ENCODE measurements around the gene TEPSIN.

Gene TEPSIN

DNA sequence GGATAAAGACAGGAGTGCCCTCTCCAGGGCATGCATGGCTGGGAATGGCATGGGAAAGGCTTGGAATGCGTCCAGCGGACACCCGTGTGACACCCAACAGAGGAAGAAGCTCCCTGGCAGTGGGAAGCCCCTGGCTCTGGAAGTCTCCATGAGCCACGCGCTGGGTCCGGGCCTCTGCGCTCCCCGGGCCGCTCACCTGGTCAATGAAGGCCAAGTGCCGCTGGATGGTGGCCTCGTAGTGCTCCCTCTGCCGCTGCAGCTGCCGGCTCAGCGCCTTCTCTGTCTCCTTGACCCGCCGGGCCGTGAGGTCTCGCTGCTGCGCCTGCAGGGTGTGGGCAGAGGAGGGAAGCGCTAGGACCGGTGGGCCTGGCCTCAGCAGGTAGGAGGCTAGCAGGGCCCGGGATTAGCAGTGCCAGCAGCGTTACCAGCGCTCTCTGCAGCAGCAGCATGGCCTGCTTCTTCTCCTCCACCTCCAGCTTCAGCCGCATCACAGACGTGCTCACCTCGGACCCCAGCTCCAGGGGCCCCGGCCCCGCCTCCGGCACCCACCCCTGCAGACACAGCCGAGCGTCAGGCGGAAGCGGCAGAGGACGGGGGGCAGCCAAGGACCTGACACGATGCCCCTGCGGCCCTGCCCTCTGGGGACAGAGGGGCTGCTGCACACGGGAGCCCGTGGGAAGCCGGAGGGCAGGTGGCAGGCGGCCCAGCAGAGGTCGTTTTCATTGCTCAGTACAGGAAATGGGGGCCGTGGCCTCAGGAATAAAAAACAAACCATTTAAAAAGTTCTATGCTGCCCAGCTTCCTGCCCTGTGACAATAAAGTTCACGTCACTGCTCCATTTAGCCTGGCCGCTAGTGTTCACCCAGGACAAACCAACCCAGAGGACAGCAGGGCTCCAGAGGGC, 42.1 kb downstream of the TEPSIN start:
- no peak for DNase-seq

DNA sequence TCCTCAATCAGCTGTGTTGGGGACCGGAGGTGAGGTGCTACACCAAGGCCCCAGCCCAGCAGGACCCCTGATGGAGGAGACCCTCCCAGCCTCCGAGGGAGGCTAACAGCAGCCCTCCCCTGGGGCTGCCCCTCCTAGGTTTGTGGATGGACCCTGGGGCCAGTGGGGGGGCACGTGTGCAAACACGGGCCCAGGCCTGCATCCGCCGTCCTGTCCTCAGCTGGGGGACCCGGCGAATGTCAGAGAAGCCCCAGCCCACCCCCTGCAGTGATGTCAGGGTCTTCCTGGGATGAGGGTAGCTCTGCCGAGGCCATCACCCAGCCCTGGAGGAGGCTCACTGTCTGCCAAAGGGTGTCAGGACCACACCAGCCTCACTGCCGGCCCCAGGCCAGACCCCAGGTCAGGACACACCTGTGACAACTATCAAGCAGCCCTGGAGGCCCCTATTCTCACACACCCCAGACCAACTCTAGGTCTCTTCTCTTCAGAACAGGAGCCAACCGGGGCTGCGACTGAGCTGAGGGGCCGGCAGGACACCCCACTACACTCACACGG, 42.8 kb downstream of the TEPSIN start:
- DNase-seq, result no peak

DNA sequence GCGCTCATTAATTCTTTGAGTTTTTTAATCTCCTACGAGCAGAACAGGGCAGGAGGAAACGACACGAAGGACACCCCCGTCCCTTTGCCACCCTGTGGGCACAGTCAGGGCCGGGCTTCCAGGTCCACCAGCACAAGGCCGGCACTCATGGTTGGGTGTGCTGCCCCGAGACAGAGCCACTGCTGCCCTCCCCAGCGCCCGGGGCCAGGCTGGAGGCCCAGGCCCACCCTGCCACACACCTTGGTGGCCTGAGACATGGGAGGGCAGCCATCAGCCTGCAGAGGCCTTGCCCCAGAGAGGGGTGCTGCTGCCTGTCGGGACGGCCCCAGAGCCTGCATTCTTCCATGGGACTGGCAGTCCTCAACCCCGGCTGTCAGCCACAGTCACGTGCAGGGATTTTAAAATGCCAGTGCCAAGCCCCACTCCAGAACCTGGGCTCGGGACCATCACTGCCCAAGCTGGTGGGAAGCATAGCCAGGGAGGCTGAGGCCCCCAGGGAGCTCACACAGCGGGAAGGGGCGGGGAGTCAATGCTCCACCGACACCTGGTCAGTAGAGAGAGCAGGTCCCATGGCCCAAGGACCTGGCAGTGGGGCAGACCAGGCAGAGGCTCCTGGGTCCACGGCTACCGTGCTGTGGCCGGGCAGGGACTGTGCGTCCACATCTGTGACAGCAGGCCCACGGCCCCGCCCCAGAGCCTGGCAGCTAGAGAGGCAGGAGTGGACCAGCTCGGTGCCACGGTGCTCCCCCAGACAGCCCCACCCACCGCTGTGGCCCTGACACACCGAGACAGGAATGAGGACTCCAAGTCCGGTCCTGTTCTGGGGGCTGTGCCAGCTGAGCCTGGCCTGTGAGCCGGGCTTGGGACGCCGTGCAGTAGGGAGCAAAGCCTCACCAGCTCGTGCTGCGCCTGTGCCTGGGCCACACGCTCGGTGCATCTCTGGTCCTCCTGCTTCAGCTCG, 43.6 kb downstream of the TEPSIN start:
- no peak for DNase-seq

DNA sequence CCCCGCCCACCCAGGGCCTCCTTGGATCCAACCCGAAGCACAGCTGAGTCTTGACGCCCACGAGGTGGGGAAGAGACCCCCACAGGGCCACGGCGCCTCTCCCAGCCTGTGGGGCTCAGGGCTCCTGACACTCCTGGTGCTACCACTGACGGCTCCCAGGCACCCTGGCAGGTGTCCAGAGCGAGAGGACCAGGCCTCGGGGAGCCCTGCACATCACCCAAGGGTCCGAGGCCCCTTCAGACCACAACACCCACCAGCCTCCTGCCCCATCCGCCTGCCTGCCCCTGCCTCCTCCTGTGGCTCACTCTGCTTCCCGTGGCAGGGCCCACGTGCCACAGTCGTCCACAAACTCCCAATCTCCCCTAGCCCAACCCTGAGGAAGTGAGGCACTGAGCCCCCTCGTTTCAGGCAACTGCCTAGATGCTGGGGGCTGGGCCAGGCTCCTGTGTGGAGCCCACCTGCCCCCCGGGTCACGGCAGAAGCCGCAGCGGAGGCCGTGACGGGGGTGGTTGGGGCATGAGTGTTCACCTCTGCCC, 44.6 kb downstream of the TEPSIN start:
- no peak for DNase-seq

DNA sequence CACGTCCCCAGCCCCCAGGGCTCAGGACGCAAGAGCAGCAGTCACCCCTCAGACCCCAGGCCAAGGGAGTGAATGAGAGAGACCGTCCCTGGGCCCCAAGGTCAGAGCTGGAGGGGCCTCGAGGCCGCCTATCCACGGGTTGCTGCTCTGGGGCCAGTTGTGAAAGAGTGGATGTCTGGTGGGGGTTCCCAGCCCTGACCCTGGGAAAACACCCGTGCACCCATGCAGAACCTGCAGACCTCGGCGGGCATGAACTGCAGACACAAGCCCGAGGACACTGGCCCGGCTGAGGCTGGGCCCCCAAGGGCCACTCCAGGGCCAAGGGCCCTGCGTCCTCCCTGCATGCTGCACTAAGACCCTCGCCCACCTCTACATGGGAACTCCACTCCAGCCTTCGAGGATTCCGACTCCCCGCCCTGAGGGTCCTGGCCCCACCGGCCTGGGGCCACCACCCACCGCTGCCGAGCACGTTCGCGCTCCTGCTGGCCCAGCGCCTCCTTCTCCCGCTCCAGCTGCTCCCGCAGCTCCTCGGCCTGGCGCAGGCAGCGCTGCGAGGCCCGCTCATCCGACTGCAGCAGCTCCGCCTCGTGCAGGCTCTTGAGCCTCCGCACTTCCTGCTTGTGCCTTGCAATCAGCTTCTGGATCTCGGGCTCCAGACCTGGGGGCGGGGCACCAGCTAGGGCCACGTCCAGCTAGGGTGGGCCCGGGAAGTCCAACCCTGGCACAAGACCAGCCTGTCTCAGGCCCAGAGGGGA, 45.2 kb downstream of the TEPSIN start:
- DNase-seq, result no peak

DNA sequence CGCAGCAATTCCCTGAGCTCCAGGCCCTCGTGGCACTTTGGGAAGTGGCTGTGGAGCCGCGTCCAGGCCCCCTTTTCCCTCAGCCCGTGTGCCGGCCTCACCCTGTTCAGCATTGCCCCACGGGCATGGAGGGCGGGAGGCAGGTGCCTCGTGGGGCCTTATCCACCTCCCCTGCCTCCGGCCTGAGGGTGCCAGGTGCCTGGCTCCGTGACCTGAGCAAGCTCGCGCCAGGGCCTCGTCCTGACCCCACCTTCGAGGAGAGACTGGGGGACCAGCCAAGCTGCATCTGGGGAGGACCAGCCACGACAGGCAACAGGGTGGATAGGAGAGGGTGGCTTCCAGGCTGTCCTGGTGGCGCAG, 45.8 kb downstream of the TEPSIN start:
- DNase-seq, result no peak

DNA sequence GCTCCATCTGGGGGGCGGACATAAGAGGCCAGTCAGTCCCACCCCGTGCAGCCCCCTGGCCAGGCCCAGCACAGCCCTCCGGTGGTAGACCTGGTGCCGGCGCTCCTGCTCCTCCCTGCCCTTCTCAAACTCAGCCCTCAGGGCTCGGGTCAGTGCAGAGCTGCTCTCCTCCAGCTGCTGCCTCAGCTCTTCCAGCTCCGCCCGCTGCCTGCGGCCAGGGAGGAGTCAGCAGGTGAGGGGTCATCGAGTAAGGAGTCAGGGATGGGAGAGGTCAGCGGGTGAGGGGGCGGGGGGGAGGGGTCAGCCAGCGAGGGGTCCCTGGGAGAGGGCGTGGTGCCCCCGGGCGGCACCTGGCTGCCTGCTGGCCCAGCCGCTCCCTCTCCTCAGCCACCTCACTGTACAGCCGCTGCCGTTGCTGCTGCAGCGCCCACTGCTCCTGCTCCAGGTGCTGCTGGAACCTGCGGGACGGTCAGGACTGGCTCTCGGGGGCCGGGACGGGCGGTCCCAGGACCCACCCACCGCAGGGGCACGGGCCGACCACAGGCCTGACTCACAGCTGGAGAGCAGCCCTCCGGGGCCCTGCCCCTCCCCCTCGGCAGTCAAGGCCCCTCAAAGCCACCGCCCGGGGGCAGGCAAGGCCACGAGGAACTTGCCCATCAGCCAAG, 46.3 kb downstream of the TEPSIN start:
- no peak for DNase-seq

DNA sequence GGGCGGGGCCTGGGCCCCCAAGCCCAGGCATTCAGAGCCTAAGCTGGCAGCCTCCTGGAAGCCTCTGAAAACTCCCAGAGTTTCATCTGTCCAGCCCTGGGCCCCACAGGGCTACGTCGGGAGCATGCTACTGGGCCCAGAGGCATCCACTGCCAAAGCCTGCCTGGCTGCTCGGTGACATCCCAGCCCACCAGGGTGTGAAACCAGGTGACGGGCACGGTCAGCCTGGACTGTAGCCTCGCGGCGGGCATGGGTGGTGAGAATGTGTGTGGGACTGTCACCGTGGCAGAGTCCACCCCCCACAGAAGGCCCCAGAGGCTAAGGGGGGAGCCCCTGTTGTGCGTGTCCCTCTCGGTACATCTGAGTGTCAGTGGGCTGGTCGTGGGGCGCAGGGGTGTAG, 47.2 kb downstream of the TEPSIN start:
- no peak for DNase-seq

DNA sequence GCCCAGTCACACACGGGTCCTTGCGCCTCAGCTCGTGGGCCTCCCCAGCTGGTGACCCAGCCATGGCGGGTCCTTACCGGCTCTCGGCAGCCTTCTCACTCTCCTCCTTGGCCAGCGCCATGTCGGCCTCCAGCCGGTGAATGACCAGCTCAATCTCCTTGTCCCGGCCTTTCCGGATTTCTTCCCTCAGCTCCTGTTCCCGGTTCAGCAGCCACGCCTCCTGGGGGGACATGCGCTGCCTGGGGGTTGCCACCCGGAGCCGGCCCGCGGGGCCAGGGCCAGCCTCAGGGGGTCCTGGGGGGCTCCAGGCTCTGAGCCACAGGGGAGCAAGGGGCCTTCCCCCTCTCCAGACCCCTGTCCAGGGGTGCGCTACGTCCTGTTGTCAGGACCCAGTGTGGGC, 47.7 kb downstream of the TEPSIN start:
- DNase-seq, result no peak

DNA sequence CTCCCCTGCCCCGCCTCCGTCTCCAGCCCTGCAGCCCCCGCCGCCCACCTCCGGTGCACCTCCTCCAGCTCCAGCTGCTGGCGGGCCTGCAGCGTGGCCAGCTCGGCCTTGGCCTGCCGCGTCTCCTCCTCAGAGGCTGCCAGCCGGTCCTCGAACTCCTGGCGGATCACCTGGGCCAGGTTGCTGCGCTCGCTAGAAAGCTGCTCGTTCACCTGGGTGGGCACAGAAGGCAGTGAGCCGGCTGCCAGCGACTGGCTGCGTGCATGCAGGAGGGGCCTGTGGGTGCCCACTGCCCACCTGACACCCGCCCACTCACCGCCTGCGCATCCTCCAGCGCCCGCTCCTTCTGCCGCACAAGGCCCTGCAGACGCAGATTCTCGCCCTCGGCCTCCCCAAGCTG, 48.3 kb downstream of the TEPSIN start:
- DNase-seq, result no peak

DNA sequence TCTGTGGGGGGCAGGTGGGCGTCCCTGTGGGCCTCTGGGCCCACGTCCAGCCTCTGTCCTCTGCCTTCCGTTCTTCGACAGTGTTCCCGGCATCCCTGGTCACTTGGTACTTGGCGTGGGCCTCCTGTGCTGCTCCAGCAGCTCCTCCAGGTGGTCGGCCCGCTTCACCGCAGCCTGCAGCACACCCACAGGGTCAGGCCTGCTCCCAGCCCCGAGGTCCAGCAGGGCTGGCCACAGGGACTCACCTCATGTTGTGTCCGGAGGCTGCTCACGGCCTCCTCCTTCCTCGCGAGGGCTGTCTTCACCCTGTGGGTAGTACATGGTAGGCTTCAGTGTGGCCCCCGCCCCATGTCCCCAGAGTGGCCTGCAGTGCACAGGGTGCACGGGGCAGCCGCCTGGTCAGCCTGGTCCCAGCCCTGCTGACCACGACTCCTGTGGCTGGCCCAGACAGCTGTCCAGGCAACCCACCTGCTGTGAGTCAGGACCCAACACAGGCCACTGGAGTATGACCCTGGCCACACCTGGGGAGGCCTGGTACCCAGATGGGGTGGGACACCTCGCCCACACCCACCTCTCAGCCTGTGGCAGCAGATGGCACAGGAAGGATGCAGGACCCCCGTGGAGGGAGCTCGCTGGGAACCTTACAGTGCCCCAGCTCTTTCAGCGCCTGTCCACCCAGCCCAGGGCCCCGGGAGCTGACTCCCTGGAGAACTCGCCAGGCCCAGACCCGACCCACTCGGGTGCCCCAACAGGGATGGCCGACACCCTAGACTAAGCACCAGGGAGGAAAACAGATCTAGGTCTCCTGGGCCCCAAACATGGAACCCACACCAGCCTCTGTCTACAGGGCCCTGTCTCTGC, 49.0 kb downstream of the TEPSIN start:
- DNase-seq, result peak; percentile 13

DNA sequence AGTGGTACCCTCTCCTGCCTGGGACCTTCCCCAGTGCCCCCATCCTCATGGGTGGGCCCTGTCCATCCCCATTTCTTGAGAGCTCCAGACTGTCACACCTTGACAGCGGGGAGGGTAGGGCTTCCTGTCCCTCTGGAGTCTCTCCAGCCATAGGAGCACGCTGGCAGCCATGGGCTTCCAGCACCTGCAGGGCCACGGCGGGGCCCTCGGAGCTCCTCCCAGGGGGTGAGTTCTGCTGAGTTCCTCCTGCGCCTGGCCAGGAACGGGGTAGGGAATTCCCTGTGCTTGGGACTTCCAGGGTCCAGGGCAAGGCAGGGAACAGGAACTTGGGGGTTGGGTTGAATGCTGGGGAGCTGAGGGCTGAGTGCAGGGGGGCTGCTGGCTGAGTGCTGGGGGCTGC, 49.8 kb downstream of the TEPSIN start:
- DNase-seq, result no peak

DNA sequence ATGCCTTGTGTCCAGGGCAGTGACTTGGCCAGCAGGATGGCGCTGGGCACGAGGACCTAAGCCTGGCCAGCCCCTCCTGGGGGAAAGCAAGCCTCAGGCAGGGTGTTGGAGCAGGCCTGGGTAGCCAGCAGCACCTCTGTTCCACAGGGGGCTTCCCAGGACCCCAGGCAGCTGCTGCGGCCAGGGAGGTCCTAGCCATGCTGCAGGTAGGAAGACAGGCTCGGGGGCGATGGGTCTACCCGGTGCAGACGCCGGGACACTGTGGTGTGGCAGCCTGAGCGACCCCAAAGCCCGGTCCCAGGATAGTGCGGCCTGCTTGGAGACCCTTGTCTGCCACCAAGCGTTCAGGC, 50.4 kb downstream of the TEPSIN start:
- DNase-seq, result no peak

DNA sequence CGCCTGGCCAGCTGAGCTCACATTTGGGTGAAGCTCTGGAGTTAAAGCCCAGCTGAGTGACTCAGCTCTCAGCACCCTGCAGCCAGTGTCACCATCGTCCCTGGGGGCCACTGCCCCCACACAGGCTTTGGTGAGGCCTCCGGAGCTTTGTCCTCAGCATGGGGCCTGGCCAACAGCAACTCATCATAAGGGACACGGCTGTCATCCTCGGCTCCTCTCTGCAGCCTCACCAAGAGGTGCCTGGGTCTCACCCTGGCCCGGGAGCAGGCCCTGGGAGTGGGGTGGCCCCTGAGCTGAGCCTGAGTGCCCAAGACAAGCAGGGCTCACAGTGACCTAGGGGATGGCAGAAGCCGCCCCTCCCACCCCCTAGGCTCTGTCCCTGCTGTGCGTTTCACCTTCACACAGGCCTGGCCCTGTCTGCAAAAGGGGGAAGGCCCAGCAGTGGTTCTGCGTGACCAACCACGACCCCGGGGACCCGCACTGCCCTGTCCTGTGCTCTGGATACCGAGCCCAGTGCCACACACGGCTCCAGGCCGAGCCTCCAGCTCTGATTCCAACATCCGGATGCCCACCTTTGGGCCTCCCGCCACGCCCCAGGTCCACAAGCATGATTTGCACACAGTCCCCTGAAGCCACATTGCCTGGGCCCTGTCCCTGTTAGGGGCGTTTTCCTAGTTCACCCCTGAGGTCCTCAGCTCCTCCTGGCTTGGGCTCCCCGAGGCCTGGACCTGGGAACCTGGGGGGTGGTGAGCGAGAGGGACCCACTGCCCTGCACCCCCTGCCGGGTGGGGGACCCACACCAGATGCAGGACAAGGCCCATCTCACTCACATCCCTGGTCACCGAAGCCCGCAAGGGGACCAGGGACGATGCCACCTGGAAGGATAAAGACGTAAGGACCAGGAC, 51.0 kb downstream of the TEPSIN start:
- DNase-seq, result no peak

DNA sequence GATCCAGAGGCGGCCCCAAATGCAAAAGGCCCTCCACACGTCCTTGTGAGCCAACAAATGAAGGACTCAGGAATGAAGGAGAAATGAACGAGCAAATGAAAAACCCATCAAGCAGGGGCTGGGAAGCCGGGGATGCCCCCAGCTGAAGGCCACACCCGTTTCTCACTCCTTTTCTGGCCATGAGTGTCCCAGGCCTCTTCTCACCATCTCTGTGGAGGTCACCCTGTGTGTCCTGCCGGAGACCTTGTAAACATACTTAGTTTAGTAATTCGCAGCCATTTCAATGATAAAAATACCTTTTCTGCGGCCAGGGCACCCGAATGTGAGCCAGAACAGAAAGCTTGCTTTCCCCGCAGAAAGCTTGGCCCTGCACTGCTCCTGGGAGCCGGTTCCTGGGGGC, 51.7 kb downstream of the TEPSIN start:
- no peak for DNase-seq

DNA sequence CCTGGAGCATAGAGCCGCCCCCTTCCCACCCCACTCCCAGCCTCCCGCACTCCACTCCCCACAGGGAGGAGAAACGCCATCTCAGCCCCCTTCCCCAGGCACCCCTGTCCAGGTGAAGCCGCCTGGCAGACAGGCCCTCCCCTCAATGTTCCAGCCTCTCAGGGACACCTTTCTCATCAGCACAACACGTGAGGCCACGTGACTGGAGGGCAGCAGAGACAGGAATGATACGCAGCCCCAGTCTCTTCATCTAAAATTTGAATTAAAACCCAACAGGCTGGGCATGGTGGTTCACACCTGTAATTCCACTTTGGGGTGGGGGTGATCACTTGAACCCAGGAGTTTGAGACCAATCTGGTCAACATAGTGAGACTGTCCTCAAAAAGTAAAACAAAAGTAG, 52.7 kb downstream of the TEPSIN start:
- DNase-seq, result no peak

DNA sequence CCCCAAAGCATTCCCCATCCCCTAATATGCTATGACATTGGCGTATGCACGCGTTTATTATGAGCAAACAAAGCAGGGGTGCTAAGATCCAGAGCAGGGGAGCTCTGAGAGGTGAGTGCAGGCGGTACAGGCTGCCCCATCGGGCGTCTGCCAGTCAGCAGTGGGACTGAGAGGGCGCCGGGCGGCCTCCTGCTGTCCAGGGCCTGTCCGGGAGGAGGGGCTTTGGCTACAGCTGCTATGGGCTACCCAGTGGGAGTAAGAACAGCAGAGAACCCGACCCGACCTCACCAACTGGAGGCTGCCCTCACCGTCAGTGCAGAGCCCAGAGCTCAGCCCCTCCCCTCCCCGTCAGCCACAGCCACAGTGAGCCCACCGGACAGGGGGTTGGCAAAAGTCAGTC, 54.3 kb downstream of the TEPSIN start:
- no peak for DNase-seq

DNA sequence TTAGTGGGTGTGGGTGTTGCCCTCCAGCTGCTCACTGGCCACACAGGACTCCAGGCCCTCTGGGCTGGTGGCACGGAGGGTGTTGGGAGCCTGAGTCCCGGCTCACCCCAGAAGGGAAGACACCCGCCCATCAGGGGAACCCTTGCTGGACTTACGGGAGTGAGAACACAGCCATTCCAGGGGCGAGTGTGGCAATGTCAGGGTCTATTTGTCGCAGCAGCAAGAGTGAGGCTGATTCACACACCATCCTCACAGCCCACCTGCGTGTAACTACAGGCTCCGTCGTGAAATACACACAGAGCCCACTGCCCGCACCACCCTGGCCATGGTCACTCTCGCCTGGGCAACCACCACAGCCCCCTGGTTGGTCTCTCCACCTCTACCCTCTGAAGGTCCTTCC, 55.0 kb downstream of the TEPSIN start:
- DNase-seq, result no peak

DNA sequence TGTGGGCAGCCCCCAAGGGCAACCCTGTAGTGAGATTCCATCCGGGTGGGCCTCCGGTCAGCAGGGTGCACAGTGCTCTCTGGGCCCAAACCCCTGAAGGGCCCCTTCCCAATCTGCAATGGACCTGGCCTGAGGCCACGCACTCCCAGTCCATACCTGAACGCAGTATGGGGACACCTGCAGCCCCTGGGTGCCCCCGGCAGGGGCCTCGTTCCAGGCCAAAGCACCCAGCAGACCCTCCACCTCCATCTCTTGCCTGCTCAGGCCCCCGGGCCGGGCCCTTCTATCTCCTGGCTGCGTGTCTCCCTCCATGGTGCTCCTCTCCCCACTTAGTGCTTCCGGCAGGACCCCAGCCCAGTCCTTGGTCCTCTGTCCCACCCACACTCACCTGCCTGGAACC, 55.5 kb downstream of the TEPSIN start:
- DNase-seq, result no peak

DNA sequence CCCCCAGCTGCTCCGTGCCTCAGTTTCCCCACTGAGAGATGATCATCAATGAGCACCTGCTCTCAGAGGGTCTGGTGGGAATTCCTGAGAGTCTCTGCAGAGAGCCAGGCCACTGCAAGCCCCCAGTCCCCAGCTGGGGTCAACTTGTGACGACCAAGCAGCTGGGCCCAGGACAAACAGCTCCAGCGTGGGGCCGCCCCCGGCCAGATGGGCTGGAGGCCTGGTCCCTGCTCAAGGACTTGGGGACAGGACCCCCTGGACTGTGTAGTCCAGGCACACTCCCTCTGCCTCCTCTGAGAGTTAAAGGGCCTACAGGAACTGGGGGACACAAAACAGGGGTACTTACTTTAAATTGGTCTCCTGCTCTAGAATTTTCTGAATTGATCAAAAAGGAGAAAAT, 56.3 kb downstream of the TEPSIN start:
- no peak for DNase-seq

All from inflammatory macrophage treated with lipopolysaccharide for 4 hours (primary cell).